OCI-LY7 (cell line): ENCODE measurements around the gene TAGLN2. TPM values are rescaled to one million over a fixed set of nuclear protein-coding genes. Genes with fewer than 3 reads are reported as not detected.

Source experiments
- BruUV-seq: library from RNA; stranded (reverse); fragments of 400-500 nt; replicated peaks from 2 replicates; lab custom pipeline; 2021; lab: Mats Ljungman, UMichigan
- CTCF ChIA-PET: fragments of 300-600 bp; sonication (Branson Sonifier 250); formaldehyde crosslinking; loops from one replicate; lab custom pipeline; 2022; ENCODE audit warnings: antibody characterized with exemption; ENCODE audit not compliant: unreplicated experiment; lab: Charles Lee
- POLR2A ChIA-PET: fragments of 300-600 bp; sonication (Branson Sonifier 250); formaldehyde crosslinking; loops from one replicate; lab custom pipeline; 2022; ENCODE audit warnings: antibody characterized with exemption; lab: Charles Lee
- DNase-seq: peaks from one replicate; pipeline ENCODE4 v3.0.0-alpha.2; 2015; ENCODE audit warnings: low spot score
- H2AFZ ChIP-seq: fragments of 200-600 bp; sonication (generic), shearing (Covaris generic); 2 replicates; pipeline ENCODE4 v1.6.1; 2014; ENCODE audit warnings: mild to moderate bottlenecking, antibody characterized with exemption, low read length, moderate library complexity
- H3K27ac ChIP-seq: fragments of 200-600 bp; sonication (generic); 2 replicates; pipeline ENCODE4 v1.5.1; 2014; ENCODE audit warnings: mixed run types, low read depth, mild to moderate bottlenecking, moderate library complexity, low read length, inconsistent platforms; ENCODE audit not compliant: poor library complexity, severe bottlenecking
- H3K36me3 ChIP-seq: fragments of 200-600 bp; sonication (generic); 2 replicates; pipeline ENCODE4 v1.6.1; 2014; ENCODE audit warnings: mild to moderate bottlenecking, antibody characterized with exemption, low read length, moderate library complexity, mixed read lengths; ENCODE audit not compliant: insufficient read depth
- H3K4me1 ChIP-seq: fragments of 200-600 bp; sonication (generic); 2 replicates; pipeline ENCODE4 v1.5.1; 2014; ENCODE audit warnings: mild to moderate bottlenecking, low read length; ENCODE audit not compliant: insufficient read depth, poor library complexity, severe bottlenecking
- H3K4me2 ChIP-seq: fragments of 200-600 bp; sonication (generic); 2 replicates; pipeline ENCODE4 v1.6.1; 2014; ENCODE audit warnings: mild to moderate bottlenecking, low read length
- H3K4me3 ChIP-seq: fragments of 200-600 bp; sonication (generic); 2 replicates; pipeline ENCODE4 v1.5.1; 2014; ENCODE audit warnings: mild to moderate bottlenecking, low read depth, low read length; ENCODE audit not compliant: poor library complexity, severe bottlenecking
- H3K79me2 ChIP-seq: fragments of 200-600 bp; sonication (generic); 2 replicates; pipeline ENCODE4 v1.6.1; 2016; ENCODE audit warnings: low read depth, mild to moderate bottlenecking, low read length, moderate library complexity, mixed read lengths; ENCODE audit not compliant: insufficient read depth
- H3K9me2 ChIP-seq: fragments of 200-600 bp; sonication (generic); 2 replicates; pipeline ENCODE4 v1.6.1; 2016; ENCODE audit warnings: mild to moderate bottlenecking, low read length, mixed read lengths; ENCODE audit not compliant: insufficient read depth
- H3K9me3 ChIP-seq: fragments of 200-600 bp; sonication (generic); 2 replicates; pipeline ENCODE4 v1.6.1; 2014; ENCODE audit warnings: mild to moderate bottlenecking, mixed run types, low read length, mixed read lengths
- H4K20me1 ChIP-seq: fragments of 200-600 bp; sonication (generic); 2 replicates; pipeline ENCODE4 v1.6.1; 2014; ENCODE audit warnings: mild to moderate bottlenecking, antibody characterized with exemption, low read length, moderate library complexity, mixed read lengths; ENCODE audit not compliant: insufficient read depth
- EZH2phosphoT487 ChIP-seq: fragments of 200-600 bp; sonication (generic); IDR thresholded peaks from 2 replicates; pipeline ENCODE4 v1.6.1; 2018; ENCODE audit warnings: low read depth, borderline replicate concordance, mild to moderate bottlenecking, mixed run types, antibody characterized with exemption, low read length, moderate library complexity, mixed read lengths
- intact Hi-C: fragments of 100-400 bp; cut with micrococcal nuclease; formaldehyde crosslinking; loops from one replicate; pipeline ENCODE4 v1.10.0; 2022; ENCODE audit not compliant: unreplicated experiment
- total RNA-seq, 2 experiments: library from RNA; depleted of rRNA in 1 of 2; stranded (reverse); fragments of >200 nt in 1 of 2; shearing (Covaris generic) in 1 of 2; gene quantifications; 2 replicates each; pipeline ENCODE4 v1.2.3, GENCODE V29; 2014 to 2022
- TF ChIP-seq, protein P1 (sequence below): fragments of 200-600 bp; sonication (generic); conservative IDR thresholded peaks from 2 replicates; pipeline ENCODE4 v1.5.1; 2014; ENCODE audit warnings: mild to moderate bottlenecking, antibody characterized with exemption, low read length, moderate library complexity, mixed read lengths

The TAGLN2 gene
- total RNA-seq, 2 experiments from 2014 or later, result 193 to 215 TPM

GRCh38 chr1:159924025-159924790 is 1.1 kb downstream of the TAGLN2 start:
- CTCF ChIA-PET, result no interaction called here
- DNase-seq, result peak; percentile 44
- H3K79me2 ChIP-seq, result peaks cover 47% of the 10 kb centered on the region; the same call in 1 of the 2 replicates

GRCh38 chr1:159923203-159924024 is 1.9 kb downstream of the TAGLN2 start:
- H3K4me2 ChIP-seq, result peak overlapping the region; percentile 90
- H4K20me1 ChIP-seq, result no peaks in the 10 kb centered on the region
- H3K9me3 ChIP-seq, result no peaks in the 10 kb centered on the region
- H2AFZ ChIP-seq, result no peak overlapping the region
- H3K27ac ChIP-seq, result peak overlapping the region; percentile 80
- ChIA-PET POLR2A (interaction anchor here (0.8 to 2.2 kb wide), 4 partner anchors 9 to 108 kb away, joined by 3 to 6 read pairs (median 3); partner anchors contain the start of gene PIGM), CTCF (no interaction called here)
- H3K79me2 ChIP-seq, result peaks cover 47% of the 10 kb centered on the region; the same call in 1 of the 2 replicates
- no peaks in the 10 kb centered on the region for H3K9me2 ChIP-seq
- TF ChIP-seq EZH2phosphoT487, result no peak
- TF ChIP-seq, protein P1, sequence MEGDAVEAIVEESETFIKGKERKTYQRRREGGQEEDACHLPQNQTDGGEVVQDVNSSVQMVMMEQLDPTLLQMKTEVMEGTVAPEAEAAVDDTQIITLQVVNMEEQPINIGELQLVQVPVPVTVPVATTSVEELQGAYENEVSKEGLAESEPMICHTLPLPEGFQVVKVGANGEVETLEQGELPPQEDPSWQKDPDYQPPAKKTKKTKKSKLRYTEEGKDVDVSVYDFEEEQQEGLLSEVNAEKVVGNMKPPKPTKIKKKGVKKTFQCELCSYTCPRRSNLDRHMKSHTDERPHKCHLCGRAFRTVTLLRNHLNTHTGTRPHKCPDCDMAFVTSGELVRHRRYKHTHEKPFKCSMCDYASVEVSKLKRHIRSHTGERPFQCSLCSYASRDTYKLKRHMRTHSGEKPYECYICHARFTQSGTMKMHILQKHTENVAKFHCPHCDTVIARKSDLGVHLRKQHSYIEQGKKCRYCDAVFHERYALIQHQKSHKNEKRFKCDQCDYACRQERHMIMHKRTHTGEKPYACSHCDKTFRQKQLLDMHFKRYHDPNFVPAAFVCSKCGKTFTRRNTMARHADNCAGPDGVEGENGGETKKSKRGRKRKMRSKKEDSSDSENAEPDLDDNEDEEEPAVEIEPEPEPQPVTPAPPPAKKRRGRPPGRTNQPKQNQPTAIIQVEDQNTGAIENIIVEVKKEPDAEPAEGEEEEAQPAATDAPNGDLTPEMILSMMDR, result no peak
- peak; percentile 75 for DNase-seq
- peak overlapping the region; percentile 94 for H3K4me3 ChIP-seq
- peaks cover 43% of the 10 kb centered on the region for H3K4me1 ChIP-seq
- intact Hi-C loops, result no loop called here
- peaks cover 27% of the 10 kb centered on the region for H3K36me3 ChIP-seq
- no TSS peak for BruUV-seq

More at GRCh38 chr1:159924025-159924790, 1.1 kb downstream of the TAGLN2 start:
- H3K9me3 ChIP-seq, result no peaks in the 10 kb centered on the region
- peak overlapping the region; percentile 20; the same call in 1 of the 2 replicates for H2AFZ ChIP-seq
- H3K27ac ChIP-seq, result peak overlapping the region; percentile 80
- H3K4me3 ChIP-seq, result peak overlapping the region; percentile 94
- intact Hi-C loops, result no loop called here
- no peaks in the 10 kb centered on the region for H4K20me1 ChIP-seq
- no TSS peak for BruUV-seq
- H3K4me1 ChIP-seq, result peaks cover 43% of the 10 kb centered on the region
- POLR2A ChIA-PET, result interaction anchor here (0.9 to 2.2 kb wide), 3 partner anchors 9 to 108 kb away, joined by 3 to 6 read pairs (median 3); partner anchors contain the start of gene PIGM
- TF ChIP-seq, protein P1, result no peak
- TF ChIP-seq EZH2phosphoT487, result no peak
- peaks cover 19% of the 10 kb centered on the region for H3K36me3 ChIP-seq
- H3K4me2 ChIP-seq, result peak overlapping the region; percentile 90
- no peaks in the 10 kb centered on the region for H3K9me2 ChIP-seq
